ACC112 (cell line): ENCODE data around the gene CHST8.

Source experiments
- H2AFZ ChIP-seq: fragments of 200-600 bp; sonication (generic); one replicate; pipeline ENCODE4 v1.6.0; 2017; ENCODE audit warnings: antibody characterized with exemption, low read length; ENCODE audit not compliant: unreplicated experiment
- H3K27ac ChIP-seq: fragments of 200-600 bp; sonication (generic); 2 replicates; pipeline ENCODE4 v1.5.1; 2014; ENCODE audit warnings: low read depth, mild to moderate bottlenecking, antibody characterized with exemption, low read length, moderate library complexity
- H3K27me3 ChIP-seq: fragments of 200-600 bp; sonication (generic); 2 replicates; pipeline ENCODE4 v1.6.1; 2014; ENCODE audit warnings: mild to moderate bottlenecking, antibody characterized with exemption, low read length, moderate library complexity, mixed read lengths; ENCODE audit not compliant: insufficient read depth
- H3K36me3 ChIP-seq: fragments of 200-600 bp; sonication (generic); 2 replicates; pipeline ENCODE4 v1.6.1; 2016; ENCODE audit warnings: mild to moderate bottlenecking, antibody characterized with exemption, low read length, moderate library complexity, mixed read lengths; ENCODE audit not compliant: insufficient read depth
- H3K4me1 ChIP-seq: fragments of 200-600 bp; sonication (generic); one replicate; pipeline ENCODE4 v1.6.1; 2016; ENCODE audit warnings: low read length, mixed read lengths; ENCODE audit not compliant: insufficient read depth, unreplicated experiment, control insufficient read depth
- H3K4me3 ChIP-seq: fragments of 200-600 bp; sonication (generic); 2 replicates; pipeline ENCODE4 v1.5.1; 2014; ENCODE audit warnings: mild to moderate bottlenecking, low read depth, low read length
- H3K79me2 ChIP-seq: fragments of 200-600 bp; sonication (generic); one replicate; pipeline ENCODE4 v1.6.0; 2016; ENCODE audit warnings: low read length; ENCODE audit not compliant: control insufficient read depth, unreplicated experiment, insufficient read depth

CHST8 gene

GRCh38 chr19:33673996-33674625 lies 52.4 kb downstream of the CHST8 start:
- Histone ChIP-seq H3K27ac (no peak overlapping the region), H3K79me2 (no peaks in the 10 kb centered on the region), H2AFZ (no peak overlapping the region), H3K27me3 (peaks cover 23% of the 10 kb centered on the region), H3K36me3 (no peaks in the 10 kb centered on the region), H3K4me3 (no peak overlapping the region), H3K4me1 (no peaks in the 10 kb centered on the region)

GRCh38 chr19:33674626-33675367 lies 53.0 kb downstream of the CHST8 start:
- no peaks in the 10 kb centered on the region for H3K36me3 ChIP-seq
- no peak overlapping the region for H3K27ac ChIP-seq
- H2AFZ ChIP-seq, result no peak overlapping the region
- no peaks in the 10 kb centered on the region for H3K79me2 ChIP-seq
- H3K4me1 ChIP-seq, result no peaks in the 10 kb centered on the region
- H3K27me3 ChIP-seq, result peaks cover 22% of the 10 kb centered on the region; the same call in 1 of the 2 replicates
- no peak overlapping the region for H3K4me3 ChIP-seq

- H3K4me3 ChIP-seq, result no peak overlapping the region
- H3K36me3 ChIP-seq, result no peaks in the 10 kb centered on the region
- H3K4me1 ChIP-seq, result no peaks in the 10 kb centered on the region
- no peak overlapping the region for H2AFZ ChIP-seq
- H3K27ac ChIP-seq, result no peak overlapping the region
- H3K79me2 ChIP-seq, result no peaks in the 10 kb centered on the region
- peaks cover 14% of the 10 kb centered on the region; the same call in 1 of the 2 replicates for H3K27me3 ChIP-seq
Measured at GRCh38 chr19:33675501-33676124, 53.9 kb downstream of the CHST8 start.

- Histone ChIP-seq H3K4me1 (no peaks in the 10 kb centered on the region), H3K36me3 (no peaks in the 10 kb centered on the region), H3K4me3 (no peak overlapping the region), H3K27me3 (0 out of 2 replicates have a peak, but pooled peaks cover 10% of the 10 kb centered on the region), H2AFZ (no peak overlapping the region), H3K27ac (no peak overlapping the region), H3K79me2 (no peaks in the 10 kb centered on the region)
Measured at GRCh38 chr19:33676999-33677665, 55.4 kb downstream of the CHST8 start.

- Histone ChIP-seq H3K4me1 (no peaks in the 10 kb centered on the region), H3K36me3 (no peaks in the 10 kb centered on the region), H3K79me2 (no peaks in the 10 kb centered on the region), H3K4me3 (no peak overlapping the region), H2AFZ (no peak overlapping the region), H3K27ac (no peak overlapping the region), H3K27me3 (0 out of 2 replicates have a peak, but pooled peaks cover 10% of the 10 kb centered on the region)
Measured at GRCh38 chr19:33677745-33678426, 56.1 kb downstream of the CHST8 start.

GRCh38 chr19:33678796-33679585 lies 57.2 kb downstream of the CHST8 start:
- H3K79me2 ChIP-seq, result no peaks in the 10 kb centered on the region
- H3K27ac ChIP-seq, result no peak overlapping the region
- H3K36me3 ChIP-seq, result no peaks in the 10 kb centered on the region
- H3K4me3 ChIP-seq, result no peak overlapping the region
- no peaks in the 10 kb centered on the region for H3K4me1 ChIP-seq
- H2AFZ ChIP-seq, result no peak overlapping the region
- peaks cover 16% of the 10 kb centered on the region; the same call in 1 of the 2 replicates for H3K27me3 ChIP-seq

- H3K79me2 ChIP-seq, result no peaks in the 10 kb centered on the region
- no peaks in the 10 kb centered on the region for H3K36me3 ChIP-seq
- H3K27me3 ChIP-seq, result peaks cover 22% of the 10 kb centered on the region; the same call in 1 of the 2 replicates
- no peak overlapping the region for H2AFZ ChIP-seq
- no peaks in the 10 kb centered on the region for H3K4me1 ChIP-seq
- no peak overlapping the region for H3K4me3 ChIP-seq
- H3K27ac ChIP-seq, result no peak overlapping the region
Measured at GRCh38 chr19:33679696-33680095, 57.9 kb downstream of the CHST8 start.

GRCh38 chr19:33681081-33681680 lies 59.4 kb downstream of the CHST8 start:
- H3K4me1 ChIP-seq, result no peaks in the 10 kb centered on the region
- H2AFZ ChIP-seq, result no peak overlapping the region
- peaks cover 35% of the 10 kb centered on the region for H3K27me3 ChIP-seq
- no peak overlapping the region for H3K4me3 ChIP-seq
- no peaks in the 10 kb centered on the region for H3K36me3 ChIP-seq
- H3K79me2 ChIP-seq, result no peaks in the 10 kb centered on the region
- no peak overlapping the region for H3K27ac ChIP-seq

- Histone ChIP-seq H3K4me1 (no peaks in the 10 kb centered on the region), H3K79me2 (no peaks in the 10 kb centered on the region), H3K4me3 (no peak overlapping the region), H3K27ac (no peak overlapping the region), H2AFZ (no peak overlapping the region), H3K27me3 (peaks cover 48% of the 10 kb centered on the region), H3K36me3 (no peaks in the 10 kb centered on the region)
Measured at GRCh38 chr19:33683881-33684537, 62.3 kb downstream of the CHST8 start.
